ENCODE measurements around the gene PCDHGA1.

DNA sequence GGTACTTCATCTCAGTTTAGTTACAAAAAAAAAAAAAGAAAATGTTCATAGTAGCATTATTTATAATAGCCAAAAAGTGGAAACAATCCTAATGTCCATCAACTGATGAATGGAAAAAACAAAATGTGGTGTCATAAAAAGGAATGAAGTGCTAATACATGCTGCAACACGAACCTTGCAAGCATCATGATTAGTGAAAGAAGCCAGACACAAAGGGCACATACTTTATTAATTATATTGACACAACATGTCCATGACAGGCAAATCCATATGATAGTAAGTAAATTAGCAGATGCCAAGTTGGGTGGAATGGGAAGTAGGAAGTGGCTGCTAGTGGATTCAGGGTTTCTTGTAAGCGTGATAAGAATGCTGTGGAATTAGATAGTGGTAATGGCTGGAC lies 212.7 kb downstream of the PCDHGA1 start:
- no peak for TF ChIP-seq EZH2 (IDR thresholded peaks at IDR 0.05; ENCODE audit: borderline replicate concordance, insufficient read depth, low read depth, low read length, poor library complexity, severe bottlenecking)
- TF ChIP-seq, protein P1, sequence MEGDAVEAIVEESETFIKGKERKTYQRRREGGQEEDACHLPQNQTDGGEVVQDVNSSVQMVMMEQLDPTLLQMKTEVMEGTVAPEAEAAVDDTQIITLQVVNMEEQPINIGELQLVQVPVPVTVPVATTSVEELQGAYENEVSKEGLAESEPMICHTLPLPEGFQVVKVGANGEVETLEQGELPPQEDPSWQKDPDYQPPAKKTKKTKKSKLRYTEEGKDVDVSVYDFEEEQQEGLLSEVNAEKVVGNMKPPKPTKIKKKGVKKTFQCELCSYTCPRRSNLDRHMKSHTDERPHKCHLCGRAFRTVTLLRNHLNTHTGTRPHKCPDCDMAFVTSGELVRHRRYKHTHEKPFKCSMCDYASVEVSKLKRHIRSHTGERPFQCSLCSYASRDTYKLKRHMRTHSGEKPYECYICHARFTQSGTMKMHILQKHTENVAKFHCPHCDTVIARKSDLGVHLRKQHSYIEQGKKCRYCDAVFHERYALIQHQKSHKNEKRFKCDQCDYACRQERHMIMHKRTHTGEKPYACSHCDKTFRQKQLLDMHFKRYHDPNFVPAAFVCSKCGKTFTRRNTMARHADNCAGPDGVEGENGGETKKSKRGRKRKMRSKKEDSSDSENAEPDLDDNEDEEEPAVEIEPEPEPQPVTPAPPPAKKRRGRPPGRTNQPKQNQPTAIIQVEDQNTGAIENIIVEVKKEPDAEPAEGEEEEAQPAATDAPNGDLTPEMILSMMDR (IDR thresholded peaks at IDR 0.05): no peak
